ENCODE data around the gene TAGLN. TPM values are rescaled to one million over a fixed set of nuclear protein-coding genes. Genes with fewer than 3 reads are reported as not detected.

TAGLN gene
- total RNA-seq, 1 donor from 2014 or later, result 17.9 TPM

DNA sequence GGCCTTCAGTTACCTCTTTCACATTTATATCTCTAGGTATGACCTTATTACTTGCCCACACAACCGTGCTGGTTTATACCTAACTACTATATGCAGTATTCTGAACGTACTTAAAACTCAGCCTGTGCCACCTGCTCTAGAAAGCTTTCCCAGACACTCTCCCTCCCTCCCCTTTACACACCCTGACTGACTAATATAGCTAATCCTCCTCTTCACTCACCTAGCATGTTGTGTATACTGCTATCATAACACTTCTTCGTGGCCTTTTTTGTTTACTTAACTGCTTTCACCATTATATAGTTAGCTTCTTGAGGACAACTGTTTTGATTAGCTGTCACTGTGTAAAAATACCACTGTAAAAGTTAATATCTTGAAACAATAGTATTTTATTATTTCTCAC is 56.8 kb downstream of the TAGLN start:
- POLR2A ChIA-PET, result no interaction called here

DNA sequence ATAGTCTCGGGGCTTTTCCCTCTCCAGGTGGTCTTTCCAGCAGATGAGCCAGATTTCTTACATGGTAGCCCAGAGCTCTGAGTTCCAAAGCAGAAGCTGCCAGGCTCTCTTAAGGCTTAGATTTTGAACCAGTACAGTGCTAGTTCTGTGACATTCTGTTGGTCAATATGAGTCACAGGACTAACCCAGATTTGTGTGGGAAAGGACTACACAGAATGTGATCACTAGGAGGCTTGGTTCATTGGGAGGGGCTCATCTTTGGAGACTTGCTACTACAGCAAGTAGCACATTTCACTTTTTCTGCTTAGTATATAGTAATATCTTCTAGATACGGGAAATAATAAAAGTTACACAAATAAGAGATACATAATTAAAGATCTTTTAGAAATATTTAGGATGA is 57.4 kb downstream of the TAGLN start:
- Mint-ChIP-seq H3K36me3 (ENCODE audit: low read depth) (peaks cover 48% of the 10 kb centered on the region), H3K27ac (no peak overlapping the region)
- POLR2A ChIA-PET, result no interaction called here

More for the DNA sequence above, 56.8 kb downstream of the TAGLN start:
- H3K27ac Mint-ChIP-seq, result no peak overlapping the region
- no peaks in the 10 kb centered on the region for H3K4me1 Mint-ChIP-seq
- intact Hi-C loops (cut with micrococcal nuclease), result no loop called here
- DNase-seq (no peak), ATAC-seq (ENCODE audit: low read depth) (no peak)
- peaks cover 48% of the 10 kb centered on the region for H3K36me3 Mint-ChIP-seq (ENCODE audit: low read depth)
- H3K4me3 Mint-ChIP-seq, result no peak overlapping the region
- TF ChIP-seq, protein P1, sequence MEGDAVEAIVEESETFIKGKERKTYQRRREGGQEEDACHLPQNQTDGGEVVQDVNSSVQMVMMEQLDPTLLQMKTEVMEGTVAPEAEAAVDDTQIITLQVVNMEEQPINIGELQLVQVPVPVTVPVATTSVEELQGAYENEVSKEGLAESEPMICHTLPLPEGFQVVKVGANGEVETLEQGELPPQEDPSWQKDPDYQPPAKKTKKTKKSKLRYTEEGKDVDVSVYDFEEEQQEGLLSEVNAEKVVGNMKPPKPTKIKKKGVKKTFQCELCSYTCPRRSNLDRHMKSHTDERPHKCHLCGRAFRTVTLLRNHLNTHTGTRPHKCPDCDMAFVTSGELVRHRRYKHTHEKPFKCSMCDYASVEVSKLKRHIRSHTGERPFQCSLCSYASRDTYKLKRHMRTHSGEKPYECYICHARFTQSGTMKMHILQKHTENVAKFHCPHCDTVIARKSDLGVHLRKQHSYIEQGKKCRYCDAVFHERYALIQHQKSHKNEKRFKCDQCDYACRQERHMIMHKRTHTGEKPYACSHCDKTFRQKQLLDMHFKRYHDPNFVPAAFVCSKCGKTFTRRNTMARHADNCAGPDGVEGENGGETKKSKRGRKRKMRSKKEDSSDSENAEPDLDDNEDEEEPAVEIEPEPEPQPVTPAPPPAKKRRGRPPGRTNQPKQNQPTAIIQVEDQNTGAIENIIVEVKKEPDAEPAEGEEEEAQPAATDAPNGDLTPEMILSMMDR (IDR thresholded peaks at IDR 0.05), result no peak
- CTCF ChIA-PET, result no interaction called here
- no peaks in the 10 kb centered on the region for H3K9me3 Mint-ChIP-seq
- H3K27me3 Mint-ChIP-seq, result no peaks in the 10 kb centered on the region

More for the DNA sequence above, 57.4 kb downstream of the TAGLN start:
- ATAC-seq (ENCODE audit: low read depth) (no peak), DNase-seq (no peak)
- CTCF ChIA-PET, result no interaction called here
- H3K9me3 Mint-ChIP-seq, result no peaks in the 10 kb centered on the region
- intact Hi-C loops (cut with micrococcal nuclease), result no loop called here
- H3K4me1 Mint-ChIP-seq, result no peaks in the 10 kb centered on the region
- no peaks in the 10 kb centered on the region for H3K27me3 Mint-ChIP-seq
- TF ChIP-seq, protein P1 (IDR thresholded peaks at IDR 0.05), result no peak
- H3K4me3 Mint-ChIP-seq, result no peak overlapping the region

Other genes starting within 250 kb of the TAGLN start
- gene SIK3, start 100.9 kb upstream of the TAGLN start, total RNA-seq, result 75.0 and 88.4 TPM in 2 replicates
- 71.3 and 78.7 TPM in 2 replicates for gene PAFAH1B2, start 55.1 kb upstream of the TAGLN start, total RNA-seq
- gene SIDT2, start 20.6 kb upstream of the TAGLN start, total RNA-seq, result 96.7 and 115 TPM in 2 replicates
- gene PCSK7, start 32.7 kb downstream of the TAGLN start, total RNA-seq, result 274 and 341 TPM in 2 replicates
- 18.7 and 22.3 TPM in 2 replicates for gene RNF214, start 33.3 kb downstream of the TAGLN start, total RNA-seq
- gene BACE1-AS, start 92.0 kb downstream of the TAGLN start, total RNA-seq, result 5.3 and 7.9 TPM in 2 replicates
- gene BACE1, start 116.9 kb downstream of the TAGLN start, total RNA-seq, result not detected in 2 replicates
- gene CEP164, start 128.5 kb downstream of the TAGLN start, total RNA-seq, result 42.9 and 50.9 TPM in 2 replicates

All from activated B cell treated with CpG ODN at 0.5 μM for 24 hours (primary cell).